ENCODE results near the gene LRP5. TPM values are rescaled to one million over a fixed set of nuclear protein-coding genes. Genes with fewer than 3 reads are reported as not detected.

Gene LRP5
- total RNA-seq, 2 donors from 2014 or later: 43.3 to 63.6 TPM

DNA sequence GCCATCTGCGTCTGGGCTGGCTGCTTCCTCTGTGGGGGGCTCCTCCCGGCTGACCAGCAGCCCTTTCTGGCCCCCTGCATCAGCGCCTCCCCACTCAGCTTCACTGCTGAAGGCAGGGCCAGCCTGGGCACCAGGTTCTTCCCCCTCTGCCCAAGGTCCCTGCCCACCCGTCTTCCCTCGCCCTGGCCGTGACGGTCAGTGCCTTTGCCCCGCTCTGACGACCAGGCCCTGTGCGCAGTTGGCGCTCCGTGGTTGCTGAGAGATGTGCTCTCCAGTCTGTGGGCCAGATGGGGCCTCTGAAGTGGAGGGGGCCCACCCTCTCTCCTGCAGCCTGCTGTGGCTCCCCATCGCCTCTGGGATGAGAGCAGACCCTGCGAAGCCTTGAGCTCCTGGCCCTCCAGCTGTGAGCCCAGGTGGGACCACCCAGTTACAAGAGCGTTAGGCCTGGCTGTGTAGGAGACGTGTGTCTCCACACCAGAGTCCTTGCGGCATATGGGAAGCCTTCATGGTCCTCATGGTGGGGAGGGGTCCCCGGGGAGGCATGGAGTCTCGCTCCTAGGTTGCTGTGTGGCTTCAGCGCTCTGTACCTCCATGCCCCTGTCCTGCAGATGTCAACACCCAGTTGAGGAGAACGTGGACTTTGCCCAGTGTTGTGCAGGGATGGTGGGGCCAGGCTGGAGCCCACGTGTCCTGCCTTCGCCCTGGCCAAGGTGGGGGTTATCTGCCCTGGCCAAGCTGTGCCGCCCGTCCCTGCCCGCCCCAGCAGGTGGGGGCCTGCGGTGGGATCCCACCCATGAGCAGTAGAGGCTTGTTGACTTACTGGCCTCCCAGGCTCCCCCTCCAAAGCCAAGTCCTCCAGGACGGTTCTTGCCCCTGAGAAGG lies 14.2 kb downstream of the LRP5 start:
- H3K27ac ChIP-seq: peak overlapping the region in 3 of 4 donors; percentile 65 to 81 (median 73)
- no peaks in the 10 kb centered on the region for H3K27me3 ChIP-seq
- no peaks in the 10 kb centered on the region for H3K36me3 ChIP-seq (replicated peaks in 1 of 2; ENCODE audit: insufficient read depth in 1 of 2, low read depth in 2 of 2)
- intact Hi-C loops (cut with DNase I): no loop called here
- WGBS, 2 donors: 76 to 93% methylated on average over 3 to 21 of the region's 28 CpGs
- H3K4me3 ChIP-seq: no peak overlapping the region
- TF ChIP-seq, protein P1, sequence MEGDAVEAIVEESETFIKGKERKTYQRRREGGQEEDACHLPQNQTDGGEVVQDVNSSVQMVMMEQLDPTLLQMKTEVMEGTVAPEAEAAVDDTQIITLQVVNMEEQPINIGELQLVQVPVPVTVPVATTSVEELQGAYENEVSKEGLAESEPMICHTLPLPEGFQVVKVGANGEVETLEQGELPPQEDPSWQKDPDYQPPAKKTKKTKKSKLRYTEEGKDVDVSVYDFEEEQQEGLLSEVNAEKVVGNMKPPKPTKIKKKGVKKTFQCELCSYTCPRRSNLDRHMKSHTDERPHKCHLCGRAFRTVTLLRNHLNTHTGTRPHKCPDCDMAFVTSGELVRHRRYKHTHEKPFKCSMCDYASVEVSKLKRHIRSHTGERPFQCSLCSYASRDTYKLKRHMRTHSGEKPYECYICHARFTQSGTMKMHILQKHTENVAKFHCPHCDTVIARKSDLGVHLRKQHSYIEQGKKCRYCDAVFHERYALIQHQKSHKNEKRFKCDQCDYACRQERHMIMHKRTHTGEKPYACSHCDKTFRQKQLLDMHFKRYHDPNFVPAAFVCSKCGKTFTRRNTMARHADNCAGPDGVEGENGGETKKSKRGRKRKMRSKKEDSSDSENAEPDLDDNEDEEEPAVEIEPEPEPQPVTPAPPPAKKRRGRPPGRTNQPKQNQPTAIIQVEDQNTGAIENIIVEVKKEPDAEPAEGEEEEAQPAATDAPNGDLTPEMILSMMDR (IDR thresholded peaks at IDR 0.05): no peak
- no peak for TF ChIP-seq POLR2A (IDR thresholded peaks at IDR 0.05)
- DNase-seq: no peak
- no peaks in the 10 kb centered on the region for H3K9me3 ChIP-seq
- peaks cover 79% of the 10 kb centered on the region for H3K4me1 ChIP-seq
- ATAC-seq: no peak

DNA sequence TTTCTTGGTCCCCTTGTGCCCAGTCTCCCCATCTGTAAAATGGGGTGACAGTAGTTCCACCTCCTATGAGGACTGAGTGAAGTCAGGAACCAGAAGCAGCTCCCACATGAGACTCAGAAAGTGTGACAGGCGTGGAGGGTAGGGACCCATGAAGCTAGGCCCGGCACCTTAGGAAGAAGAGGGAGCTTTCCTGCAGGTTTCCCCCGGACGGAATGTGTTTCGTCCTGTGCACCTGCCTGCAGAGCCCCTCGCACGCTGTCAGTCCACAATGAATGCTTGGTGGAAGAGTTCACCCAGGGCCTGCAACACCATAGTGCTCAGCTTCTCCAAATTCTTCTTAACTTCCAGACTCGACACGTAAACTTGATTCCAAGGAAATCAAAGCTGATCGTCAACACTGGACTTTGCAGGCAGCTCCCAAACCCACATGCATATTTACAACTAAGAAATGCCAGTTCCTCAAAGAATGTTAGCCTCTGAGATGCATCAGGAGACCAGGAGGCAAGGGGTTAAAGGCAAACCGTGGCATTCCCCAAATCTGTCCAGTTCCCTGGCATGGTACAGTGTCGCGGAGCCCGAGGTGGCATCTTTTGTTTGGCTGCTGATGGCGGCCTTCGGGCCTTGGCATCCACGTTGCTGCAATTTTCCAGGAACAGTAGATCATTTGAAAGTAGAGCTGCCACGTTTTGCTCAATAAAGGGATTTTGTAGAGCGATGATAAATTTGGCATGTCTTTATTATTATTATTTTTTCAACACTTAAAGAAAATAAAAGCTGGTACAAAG lies 15.4 kb downstream of the LRP5 start:
- Histone ChIP-seq H3K4me3 (no peak overlapping the region), H3K27ac (peak overlapping the region; percentile 50 to 81 (median 69)), H3K9me3 (no peaks in the 10 kb centered on the region), H3K27me3 (no peaks in the 10 kb centered on the region), H3K36me3 (replicated peaks in 1 of 2; ENCODE audit: insufficient read depth in 1 of 2, low read depth in 2 of 2) (no peaks in the 10 kb centered on the region), H3K4me1 (peaks cover 71% of the 10 kb centered on the region)
- TF ChIP-seq, protein P1 (IDR thresholded peaks at IDR 0.05): no peak
- no peak for TF ChIP-seq POLR2A (IDR thresholded peaks at IDR 0.05)
- ATAC-seq (peak; percentile 18), DNase-seq (no peak)
- 46 to 60% methylated on average over 19 of the region's 19 CpGs for WGBS, 2 donors
- intact Hi-C loops (cut with DNase I): no loop called here

DNA sequence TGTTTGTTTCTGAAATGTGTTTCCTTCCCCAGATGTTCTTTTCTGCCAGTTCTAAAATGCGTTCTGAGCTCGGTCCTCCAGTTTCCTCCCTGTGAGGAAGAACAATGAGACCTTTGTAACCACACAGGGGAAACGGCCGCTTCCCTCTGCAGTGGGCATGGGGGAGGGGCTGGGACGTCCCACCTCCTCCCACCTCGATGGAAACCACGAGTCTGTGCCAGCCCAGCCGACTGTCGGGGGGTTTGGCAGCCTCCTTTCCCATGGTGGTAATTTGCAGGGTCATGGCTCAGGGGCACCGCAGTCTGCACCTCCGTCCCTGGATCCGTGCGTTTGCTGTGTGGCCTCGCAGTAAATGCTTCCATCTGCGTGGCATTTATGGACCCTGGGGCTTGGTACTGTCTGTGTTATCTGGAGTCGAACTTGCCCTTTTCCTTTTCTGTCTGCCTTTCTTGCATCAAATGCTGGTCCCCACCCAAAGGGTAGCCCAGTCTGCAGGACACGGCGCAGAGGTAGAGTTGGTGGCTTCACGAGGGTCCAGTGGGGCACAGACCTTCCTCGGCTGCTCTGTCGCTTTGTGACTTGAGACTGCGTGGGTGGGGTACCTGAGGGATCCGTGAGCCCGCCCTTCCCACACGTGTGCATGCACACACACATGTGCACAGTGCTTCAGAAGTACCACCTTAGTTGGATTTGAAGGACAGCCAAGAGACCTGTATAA lies 16.1 kb downstream of the LRP5 start:
- TF ChIP-seq, protein P1 (IDR thresholded peaks at IDR 0.05): no peak
- no peak for TF ChIP-seq POLR2A (IDR thresholded peaks at IDR 0.05)
- Histone ChIP-seq H3K27ac (peak overlapping the region; percentile 39 to 81 (median 69)), H3K4me3 (no peak overlapping the region), H3K36me3 (replicated peaks in 1 of 2; ENCODE audit: insufficient read depth in 1 of 2, low read depth in 2 of 2) (no peaks in the 10 kb centered on the region), H3K9me3 (no peaks in the 10 kb centered on the region), H3K27me3 (no peaks in the 10 kb centered on the region), H3K4me1 (peaks cover 71% of the 10 kb centered on the region)
- DNase-seq (peak; percentile 55 to 74 (median 70)), ATAC-seq (peak; percentile 71)
- WGBS, 2 donors: 47 to 76% methylated on average over 17 to 25 of the region's 25 CpGs
- intact Hi-C loops (cut with DNase I): no loop called here

DNA sequence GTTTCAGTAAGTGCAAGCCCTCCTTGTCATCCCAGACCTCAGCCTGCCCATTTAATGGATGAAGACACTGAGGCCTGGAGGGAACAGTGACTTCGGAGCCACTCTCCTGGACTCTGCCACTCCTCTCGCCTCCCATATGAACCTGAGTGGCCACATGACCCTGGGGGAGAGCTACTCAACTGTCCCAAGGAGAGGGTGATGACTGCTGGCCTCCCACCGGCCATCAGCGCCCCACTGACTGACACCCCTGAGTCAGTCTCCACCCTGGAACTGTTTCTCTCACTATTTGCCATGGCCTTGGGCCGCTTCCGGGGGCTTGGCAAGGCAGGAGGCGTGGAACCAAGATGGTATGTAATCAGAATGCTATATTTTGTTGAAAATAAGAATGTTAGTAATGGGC lies 17.1 kb downstream of the LRP5 start:
- DNase-seq (no peak), ATAC-seq (no peak)
- H3K4me1 ChIP-seq: peaks cover 69% of the 10 kb centered on the region
- 73 to 87% methylated on average over 3 to 7 of the region's 7 CpGs for WGBS, 2 donors
- no peak overlapping the region for H3K4me3 ChIP-seq
- TF ChIP-seq, protein P1 (IDR thresholded peaks at IDR 0.05): no peak
- TF ChIP-seq POLR2A (IDR thresholded peaks at IDR 0.05): no peak
- peak overlapping the region; percentile 50 to 81 (median 69) for H3K27ac ChIP-seq
- H3K27me3 ChIP-seq: no peaks in the 10 kb centered on the region
- intact Hi-C loops (cut with DNase I): no loop called here
- no peaks in the 10 kb centered on the region for H3K36me3 ChIP-seq (replicated peaks in 1 of 2; ENCODE audit: insufficient read depth in 1 of 2, low read depth in 2 of 2)
- H3K9me3 ChIP-seq: no peaks in the 10 kb centered on the region
